Caco-2 (cell line): ENCODE results near the gene STUB1. TPM values are rescaled to one million over a fixed set of nuclear protein-coding genes. Genes with fewer than 3 reads are reported as not detected.

Experiments used
- BruUV-seq: library from RNA; stranded (reverse); fragments of 400-500 nt; replicated peaks from 2 replicates; lab custom pipeline; 2021; lab: Mats Ljungman, UMichigan
- CTCF ChIA-PET: fragments of 300-600 bp; sonication (Branson Sonifier 250); formaldehyde crosslinking; loops from one replicate; lab custom pipeline; 2022; ENCODE audit warnings: antibody characterized with exemption; lab: Charles Lee
- POLR2A ChIA-PET: fragments of 300-600 bp; sonication (Branson Sonifier 250); formaldehyde crosslinking; loops from one replicate; lab custom pipeline; 2022; ENCODE audit warnings: antibody characterized with exemption; lab: Charles Lee
- DNase-seq, 2 experiments: peaks; one replicate each; pipeline versions ENCODE4 v3.0.0 to v3.0.0-alpha.2; 2020 to 2022
- H3K27me3 ChIP-seq: replicated peaks from 2 replicates; pipeline ENCODE4 v1.6.0; 2011; ENCODE audit warnings: low read length; ENCODE audit not compliant: control insufficient read depth, insufficient read depth
- H3K36me3 ChIP-seq: 2 replicates; pipeline ENCODE4 v1.5.1; 2011; ENCODE audit warnings: low read length; ENCODE audit not compliant: control insufficient read depth, insufficient read depth
- H3K4me1 ChIP-seq: fragments of 250-450 bp; sonication (Bioruptor Pico); 2 replicates; pipeline ENCODE4 v1.5.1; 2020; ENCODE audit warnings: mild to moderate bottlenecking
- H3K4me3 ChIP-seq: 2 replicates; pipeline ENCODE4 v1.5.1; 2011; ENCODE audit warnings: low read depth, mild to moderate bottlenecking, control low read depth, low read length
- H3K9me3 ChIP-seq: fragments of 250-450 bp; sonication (Bioruptor Pico); 2 replicates; pipeline ENCODE4 v1.5.1; 2020; ENCODE audit warnings: mild to moderate bottlenecking, moderate library complexity
- H3K27ac Mint-ChIP-seq: one replicate; pipeline ENCODE4 v1.8.0; 2022; ENCODE audit warnings: mixed read lengths; ENCODE audit not compliant: unreplicated experiment
- H3K27me3 Mint-ChIP-seq: one replicate; pipeline ENCODE4 v1.8.0; 2022; ENCODE audit warnings: mixed read lengths; ENCODE audit not compliant: insufficient read depth, unreplicated experiment
- H3K36me3 Mint-ChIP-seq: one replicate; pipeline ENCODE4 v1.8.0; 2022; ENCODE audit warnings: mild to moderate bottlenecking, mixed read lengths; ENCODE audit not compliant: insufficient read depth, unreplicated experiment
- H3K4me1 Mint-ChIP-seq: one replicate; pipeline ENCODE4 v1.8.0; 2022; ENCODE audit warnings: low read depth, mixed read lengths; ENCODE audit not compliant: unreplicated experiment
- H3K4me3 Mint-ChIP-seq: one replicate; pipeline ENCODE4 v1.8.0; 2022; ENCODE audit warnings: mild to moderate bottlenecking, moderate library complexity, mixed read lengths; ENCODE audit not compliant: unreplicated experiment
- H3K9me3 Mint-ChIP-seq: one replicate; pipeline ENCODE4 v1.8.0; 2022; ENCODE audit warnings: mixed read lengths; ENCODE audit not compliant: unreplicated experiment
- CTCF ChIP-seq, 2 experiments: fragments of 200-600 bp in 1 of 2; IDR thresholded peaks; 1 replicate in 1 of 2; 2 replicates in 1 of 2; pipeline versions ENCODE4 v1.5.1 to v1.8.0; 2011 to 2022; ENCODE audit warnings: antibody characterized with exemption in 1 of 2, control low read depth in 1 of 2, inconsistent platforms in 1 of 2, low read depth in 1 of 2, low read length in 1 of 2, mild to moderate bottlenecking in 1 of 2, moderate library complexity in 1 of 2; ENCODE audit not compliant: insufficient read depth in 1 of 2, severe bottlenecking in 1 of 2, unreplicated experiment in 1 of 2
- intact Hi-C: fragments of 100-400 bp; cut with micrococcal nuclease; formaldehyde crosslinking; loops from one replicate; pipeline ENCODE4 v1.10.0; 2022; ENCODE audit not compliant: unreplicated experiment
- total RNA-seq: library from RNA; stranded (reverse); gene quantifications from 2 replicates; pipeline ENCODE4 v1.2.3, GENCODE V29; 2022

Gene STUB1
- total RNA-seq, 1 experiment from 2014 or later, result 77.8 TPM

GRCh38 chr16:714558-715476 lies 34.6 kb downstream of the STUB1 start, which contains the start of gene METRN:
Gene METRN, plus strand, starts transcription at chr16:715118. Its CDS starts 172 bp downstream, at chr16:715290.
- CTCF ChIA-PET, result interaction anchor here (1.7 kb wide), 1 partner anchor 13 kb away, joined by 10 read pairs; no protein-coding TSS in a partner anchor
- Mint-ChIP-seq H3K4me1 (peaks cover 7% of the 10 kb centered on the region), H3K9me3 (no peaks in the 10 kb centered on the region), H3K27ac (no peak within 1 kb of the TSS), H3K4me3 (peak within 1 kb of the TSS; percentile 66), H3K36me3 (peaks cover 17% of the 10 kb centered on the region), H3K27me3 (no peaks in the 10 kb centered on the region)
- Histone ChIP-seq H3K4me3 (peak within 1 kb of the TSS; percentile 71), H3K9me3 (no peaks in the 10 kb centered on the region), H3K27me3 (no peaks in the 10 kb centered on the region), H3K36me3 (no peaks in the 10 kb centered on the region), H3K4me1 (peaks cover 31% of the 10 kb centered on the region)
- intact Hi-C loops, result loop anchor here (10.0 kb wide), 1 partner anchor 70 kb away; the partner anchor contains the start of genes CHTF18 and RPUSD1
- DNase-seq, result peak; percentile 84 to 94
- TF ChIP-seq CTCF (IDR thresholded peaks at IDR 0.05; ENCODE audit: insufficient read depth in 1 of 2, low read depth in 1 of 2, low read length in 1 of 2, severe bottlenecking in 1 of 2, unreplicated experiment in 1 of 2), result no peak
- POLR2A ChIA-PET, result no interaction called here
- BruUV-seq, result no TSS peak

GRCh38 chr16:715477-716199 lies 35.4 kb downstream of the STUB1 start:
- DNase-seq, result peak in 1 of 2 experiments; percentile 60
- Mint-ChIP-seq H3K36me3 (peaks cover 17% of the 10 kb centered on the region), H3K9me3 (no peaks in the 10 kb centered on the region), H3K4me1 (peaks cover 7% of the 10 kb centered on the region), H3K27me3 (no peaks in the 10 kb centered on the region), H3K4me3 (peak overlapping the region; percentile 66), H3K27ac (no peak overlapping the region)
- Histone ChIP-seq H3K4me3 (peak overlapping the region; percentile 71), H3K36me3 (no peaks in the 10 kb centered on the region), H3K27me3 (no peaks in the 10 kb centered on the region), H3K4me1 (peaks cover 33% of the 10 kb centered on the region), H3K9me3 (no peaks in the 10 kb centered on the region)
- no TSS peak for BruUV-seq
- TF ChIP-seq CTCF (IDR thresholded peaks at IDR 0.05; ENCODE audit: insufficient read depth in 1 of 2, low read depth in 1 of 2, low read length in 1 of 2, severe bottlenecking in 1 of 2, unreplicated experiment in 1 of 2), result peak; percentile 10 to 17
- ChIA-PET CTCF (interaction anchor here (0.6 to 1.7 kb wide), 5 partner anchors 9 to 73 kb away, joined by 3 to 10 read pairs (median 5); partner anchors contain the start of genes CHTF18, CIAO3 and WDR24), POLR2A (interaction anchor here (1.1 kb wide), 1 partner anchor 13 kb away, joined by 4 read pairs; no protein-coding TSS in a partner anchor)
- intact Hi-C loops, result loop anchor here (10.0 kb wide), 1 partner anchor 69 kb away; the partner anchor contains the start of genes CHTF18 and RPUSD1
